NCI-H1436 treated with DMSO at 0.1 percent for 48 hours (cell line): Measurements from ENCODE around the gene COX10.
"Not testable (repeated sequence)": the region's sequence is repeated elsewhere in the genome, so short reads cannot be mapped to it uniquely, and the experiment has no call there.

Source experiments
- DNase-seq: peaks from one replicate; lab custom pipeline; 2025; lab: John Stamatoyannopoulos, UW

COX10 gene

GRCh38 chr17:14177801-14178200 lies 108.5 kb downstream of the COX10 start:
- not testable (repeated sequence) for DNase-seq

- DNase-seq = not testable (repeated sequence)
Observed at GRCh38 chr17:14179951-14180350, 110.6 kb downstream of the COX10 start.

- DNase-seq = not testable (repeated sequence)
Observed at GRCh38 chr17:14182084-14182483, 112.8 kb downstream of the COX10 start.

- not testable (repeated sequence) for DNase-seq
Observed at GRCh38 chr17:14184536-14184935, 115.2 kb downstream of the COX10 start.

- not testable (repeated sequence) for DNase-seq
Observed at GRCh38 chr17:14186443-14186842, 117.1 kb downstream of the COX10 start.

GRCh38 chr17:14190774-14191173 lies 121.5 kb downstream of the COX10 start:
- not testable (repeated sequence) for DNase-seq

- DNase-seq = not testable (repeated sequence)
Observed at GRCh38 chr17:14191469-14191868, 122.2 kb downstream of the COX10 start.

- DNase-seq = not testable (repeated sequence)
Observed at GRCh38 chr17:14192039-14192438, 122.7 kb downstream of the COX10 start.

- not testable (repeated sequence) for DNase-seq
Observed at GRCh38 chr17:14192636-14193344, 123.5 kb downstream of the COX10 start.

GRCh38 chr17:14196377-14196997 lies 127.2 kb downstream of the COX10 start:
- no peak for DNase-seq

- DNase-seq = no peak
Observed at GRCh38 chr17:14197057-14197456, 127.8 kb downstream of the COX10 start.

GRCh38 chr17:14197586-14197985 lies 128.3 kb downstream of the COX10 start:
- DNase-seq = peak; percentile 46

GRCh38 chr17:14198013-14198412 lies 128.7 kb downstream of the COX10 start:
- no peak for DNase-seq

GRCh38 chr17:14198575-14198974 lies 129.3 kb downstream of the COX10 start:
- DNase-seq = no peak

GRCh38 chr17:14199601-14200000 lies 130.3 kb downstream of the COX10 start:
- DNase-seq = no peak

GRCh38 chr17:14200354-14200753 lies 131.1 kb downstream of the COX10 start:
- DNase-seq = no peak

GRCh38 chr17:14201021-14201987 lies 132.0 kb downstream of the COX10 start:
- no peak for DNase-seq

GRCh38 chr17:14201988-14202380 lies 132.7 kb downstream of the COX10 start:
- DNase-seq = no peak

- no peak for DNase-seq
Observed at GRCh38 chr17:14202388-14203166, 133.3 kb downstream of the COX10 start.

- DNase-seq = no peak
Observed at GRCh38 chr17:14203388-14203787, 134.1 kb downstream of the COX10 start.

GRCh38 chr17:14204084-14204483 lies 134.8 kb downstream of the COX10 start:
- no peak for DNase-seq

- DNase-seq = no peak
Observed at GRCh38 chr17:14204546-14204945, 135.2 kb downstream of the COX10 start.
